GM13976 (cell line): ENCODE measurements around the gene SHROOM4.

Source experiments
- DNase-seq: peaks from one replicate; pipeline ENCODE4 v3.0.0; 2012; ENCODE audit warnings: low spot score
- CTCF ChIP-seq: IDR thresholded peaks from 2 replicates; pipeline ENCODE4 v1.5.1; 2012; ENCODE audit warnings: borderline replicate concordance, mild to moderate bottlenecking; ENCODE audit not compliant: insufficient read depth; ENCODE audit errors: extremely low read depth, missing control alignments, control extremely low read depth
- in situ Hi-C: fragments of 300-500 bp; cut with MboI; formaldehyde crosslinking; loops from one replicate; pipeline ENCODE4 v1.12.0; 2022; ENCODE audit warnings: low sequenced_read_pairs, mixed read lengths, inconsistent platforms; ENCODE audit not compliant: unreplicated experiment

SHROOM4 gene

GRCh38 chrX:50648156-50648555 is 165.8 kb downstream of the SHROOM4 start:
- TF ChIP-seq CTCF, result no peak
- in situ Hi-C loops, result no loop called here
- no peak for DNase-seq

DNA sequence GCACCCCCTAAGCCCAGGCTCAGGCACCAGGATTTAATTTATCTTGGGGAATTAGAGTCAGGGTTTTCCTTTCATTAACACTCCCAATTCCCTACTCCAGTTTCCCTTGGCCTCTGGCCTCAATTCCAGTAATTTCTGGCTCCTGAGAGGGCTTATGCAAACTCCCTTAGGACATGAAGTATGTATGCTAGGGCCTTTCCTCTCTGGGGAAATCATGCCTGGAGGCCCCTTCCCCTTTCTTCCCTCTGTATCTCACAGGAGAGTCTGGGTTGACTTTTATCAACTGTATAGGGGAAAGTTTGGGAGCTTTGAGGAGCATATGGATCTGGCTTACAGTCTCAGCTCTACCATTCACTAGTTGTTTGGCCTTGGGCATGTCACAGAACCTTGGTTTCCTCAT is 169.5 kb downstream of the SHROOM4 start:
- no peak for TF ChIP-seq CTCF
- in situ Hi-C loops, result no loop called here
- no peak for DNase-seq

DNA sequence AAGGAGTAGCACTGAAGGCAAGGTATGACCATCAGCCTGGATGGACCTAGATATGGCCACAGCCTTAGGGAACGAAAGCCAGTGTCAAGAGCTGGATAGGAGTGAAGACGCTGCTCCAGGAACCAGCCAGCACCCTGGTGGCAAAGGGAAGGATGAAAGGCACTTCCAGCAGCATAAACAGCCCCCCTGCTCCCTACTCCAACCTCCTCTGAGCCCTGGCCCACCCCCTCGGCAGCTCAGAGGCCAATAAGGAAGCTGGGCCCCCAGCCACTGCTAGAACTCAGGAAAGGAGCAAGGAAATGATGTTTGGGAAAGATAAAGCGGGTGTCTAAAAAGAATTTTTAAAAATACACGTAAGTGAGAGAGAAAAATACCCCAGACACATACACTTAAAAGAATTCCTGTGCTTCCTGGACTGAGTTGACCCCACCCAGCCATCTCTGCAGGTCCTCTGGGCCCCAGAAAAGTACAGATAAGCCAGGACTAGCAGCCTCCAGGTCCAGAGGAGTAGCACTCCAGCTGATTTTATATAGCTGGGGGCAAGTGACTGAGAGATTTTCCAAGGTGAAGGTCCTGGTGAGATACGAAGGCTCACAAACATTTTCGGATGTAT is 170.4 kb downstream of the SHROOM4 start:
- no peak for DNase-seq
- in situ Hi-C loops, result no loop called here
- TF ChIP-seq CTCF, result no peak

DNA sequence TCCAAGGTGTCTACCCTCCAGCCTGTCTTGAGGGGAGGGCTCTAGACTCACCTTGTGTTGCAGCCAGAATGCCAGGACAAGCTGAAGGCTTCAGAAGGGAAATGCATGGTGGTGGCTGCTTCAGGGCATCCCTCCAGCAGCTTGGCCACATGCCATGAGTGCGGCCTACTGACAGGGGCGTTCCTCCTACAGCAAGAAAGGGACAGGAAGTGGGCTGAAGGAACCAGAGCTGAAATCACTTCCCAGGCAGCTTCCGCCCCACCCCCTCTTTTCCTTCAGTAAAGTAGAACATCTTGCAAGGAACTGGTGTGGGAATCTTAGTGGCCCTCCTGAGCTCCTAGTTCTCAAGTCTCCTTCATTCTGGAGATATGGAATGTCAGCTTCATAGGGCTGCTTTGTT is 175.9 kb downstream of the SHROOM4 start:
- in situ Hi-C loops, result no loop called here
- DNase-seq, result no peak

GRCh38 chrX:50635817-50636365 is 178.1 kb downstream of the SHROOM4 start:
- no peak for TF ChIP-seq CTCF
- in situ Hi-C loops, result no loop called here
- no peak for DNase-seq

More for the DNA sequence above, 175.9 kb downstream of the SHROOM4 start:
- TF ChIP-seq CTCF, result no peak

GRCh38 chrX:50635162-50635561 is 178.8 kb downstream of the SHROOM4 start:
- DNase-seq, result no peak
- in situ Hi-C loops, result no loop called here
- no peak for TF ChIP-seq CTCF
